ENCODE results near the gene TSPYL4. TPM values are rescaled to one million over a fixed set of nuclear protein-coding genes. Genes with fewer than 3 reads are reported as not detected.

TSPYL4 gene
- total RNA-seq, 1 donor: 16.4 TPM

DNA sequence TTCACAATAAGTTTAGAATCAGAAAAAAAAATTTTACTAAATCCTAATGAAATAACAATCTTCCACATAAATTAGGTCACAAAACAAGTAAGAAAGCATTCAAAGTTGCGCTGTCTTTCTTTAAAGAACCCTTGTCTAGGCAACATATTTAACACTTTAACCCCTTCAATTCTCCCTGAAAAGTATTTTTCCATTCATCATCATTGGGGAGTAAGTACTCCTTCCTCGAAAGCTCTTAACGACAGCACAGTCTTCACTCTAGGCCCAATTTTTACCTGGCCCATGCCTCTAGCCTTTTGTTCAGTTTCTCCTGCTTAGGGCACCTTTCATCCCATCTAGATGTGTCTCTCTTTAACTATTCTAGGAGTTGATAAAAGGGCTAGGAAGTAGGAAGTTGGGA is 23.2 kb upstream of the TSPYL4 start:
- DNase-seq (ENCODE audit: low read depth): no peak
- peak overlapping the region; percentile 96 for H3K4me3 ChIP-seq (ENCODE audit: low read depth, low read length)
- TF ChIP-seq, protein P1, sequence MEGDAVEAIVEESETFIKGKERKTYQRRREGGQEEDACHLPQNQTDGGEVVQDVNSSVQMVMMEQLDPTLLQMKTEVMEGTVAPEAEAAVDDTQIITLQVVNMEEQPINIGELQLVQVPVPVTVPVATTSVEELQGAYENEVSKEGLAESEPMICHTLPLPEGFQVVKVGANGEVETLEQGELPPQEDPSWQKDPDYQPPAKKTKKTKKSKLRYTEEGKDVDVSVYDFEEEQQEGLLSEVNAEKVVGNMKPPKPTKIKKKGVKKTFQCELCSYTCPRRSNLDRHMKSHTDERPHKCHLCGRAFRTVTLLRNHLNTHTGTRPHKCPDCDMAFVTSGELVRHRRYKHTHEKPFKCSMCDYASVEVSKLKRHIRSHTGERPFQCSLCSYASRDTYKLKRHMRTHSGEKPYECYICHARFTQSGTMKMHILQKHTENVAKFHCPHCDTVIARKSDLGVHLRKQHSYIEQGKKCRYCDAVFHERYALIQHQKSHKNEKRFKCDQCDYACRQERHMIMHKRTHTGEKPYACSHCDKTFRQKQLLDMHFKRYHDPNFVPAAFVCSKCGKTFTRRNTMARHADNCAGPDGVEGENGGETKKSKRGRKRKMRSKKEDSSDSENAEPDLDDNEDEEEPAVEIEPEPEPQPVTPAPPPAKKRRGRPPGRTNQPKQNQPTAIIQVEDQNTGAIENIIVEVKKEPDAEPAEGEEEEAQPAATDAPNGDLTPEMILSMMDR (IDR thresholded peaks at IDR 0.05; ENCODE audit: insufficient read depth, low read depth, low read length): no peak

DNA sequence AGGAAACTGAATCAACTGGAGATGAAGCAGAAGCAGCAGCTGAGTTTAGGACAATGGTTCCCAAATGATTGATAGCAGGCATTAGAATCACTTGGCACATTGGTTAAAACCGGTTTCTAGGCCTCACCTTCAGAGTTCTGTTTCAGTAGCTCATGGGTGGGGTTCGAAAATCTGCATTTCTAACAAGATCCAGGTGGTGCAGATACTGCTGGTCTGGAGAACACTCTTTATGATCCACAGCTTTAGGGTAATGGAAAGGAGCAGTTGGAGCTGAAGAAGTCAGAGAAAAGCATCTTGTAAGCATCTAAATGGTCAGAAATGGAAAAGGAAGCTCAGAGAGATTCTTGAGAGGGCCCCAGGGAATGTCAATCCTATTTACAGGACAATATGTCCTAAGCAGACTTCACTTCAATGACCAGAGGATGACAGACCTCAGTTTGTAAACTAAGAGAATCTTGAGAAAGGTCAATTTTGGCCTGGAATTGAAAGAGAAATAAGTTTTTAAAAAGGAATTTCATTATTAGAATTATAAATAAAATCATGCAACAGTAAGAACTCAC is 17.4 kb upstream of the TSPYL4 start:
- no peak for DNase-seq (ENCODE audit: low read depth)
- TF ChIP-seq, protein P1 (IDR thresholded peaks at IDR 0.05; ENCODE audit: insufficient read depth, low read depth, low read length): no peak

DNA sequence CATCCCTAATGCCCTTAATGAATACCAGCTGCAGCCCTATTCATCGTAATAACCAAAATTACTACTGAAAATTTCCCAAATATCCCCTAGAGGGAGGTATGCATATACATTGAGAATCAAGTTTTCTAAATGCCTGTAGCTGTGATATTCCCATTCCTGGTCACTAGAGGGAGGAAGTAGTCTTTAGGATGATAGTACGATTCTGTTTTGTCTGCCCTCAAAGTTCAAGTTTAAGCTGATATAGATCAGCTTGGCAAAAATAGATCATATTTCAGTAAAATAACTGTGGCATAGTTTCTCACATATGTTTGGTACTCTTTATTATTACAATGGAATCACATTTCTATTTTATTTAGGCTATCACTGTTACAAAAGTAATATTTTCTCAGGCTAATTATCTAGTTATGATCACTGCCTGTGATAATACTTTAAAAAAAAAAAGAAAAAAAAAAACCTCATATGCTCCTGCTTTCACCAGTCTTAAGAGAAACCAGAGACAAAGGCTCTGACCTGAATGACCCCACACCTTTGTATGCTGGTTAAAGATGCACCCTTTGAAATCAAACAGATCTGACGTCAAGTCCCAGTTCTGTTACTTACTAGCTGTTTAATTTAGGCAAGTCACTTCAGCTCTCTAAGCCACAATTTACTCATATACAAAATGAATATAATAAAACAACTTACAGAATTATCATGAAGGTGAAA is 14.9 kb upstream of the TSPYL4 start:
- TF ChIP-seq, protein P1 (IDR thresholded peaks at IDR 0.05; ENCODE audit: insufficient read depth, low read depth, low read length): peak; percentile 97
- H3K4me3 ChIP-seq (ENCODE audit: low read depth, low read length): no peak overlapping the region
- DNase-seq (ENCODE audit: low read depth): peak; percentile 84

More for the DNA sequence above, 17.4 kb upstream of the TSPYL4 start:
- H3K4me3 ChIP-seq (ENCODE audit: low read depth, low read length): no peak overlapping the region

DNA sequence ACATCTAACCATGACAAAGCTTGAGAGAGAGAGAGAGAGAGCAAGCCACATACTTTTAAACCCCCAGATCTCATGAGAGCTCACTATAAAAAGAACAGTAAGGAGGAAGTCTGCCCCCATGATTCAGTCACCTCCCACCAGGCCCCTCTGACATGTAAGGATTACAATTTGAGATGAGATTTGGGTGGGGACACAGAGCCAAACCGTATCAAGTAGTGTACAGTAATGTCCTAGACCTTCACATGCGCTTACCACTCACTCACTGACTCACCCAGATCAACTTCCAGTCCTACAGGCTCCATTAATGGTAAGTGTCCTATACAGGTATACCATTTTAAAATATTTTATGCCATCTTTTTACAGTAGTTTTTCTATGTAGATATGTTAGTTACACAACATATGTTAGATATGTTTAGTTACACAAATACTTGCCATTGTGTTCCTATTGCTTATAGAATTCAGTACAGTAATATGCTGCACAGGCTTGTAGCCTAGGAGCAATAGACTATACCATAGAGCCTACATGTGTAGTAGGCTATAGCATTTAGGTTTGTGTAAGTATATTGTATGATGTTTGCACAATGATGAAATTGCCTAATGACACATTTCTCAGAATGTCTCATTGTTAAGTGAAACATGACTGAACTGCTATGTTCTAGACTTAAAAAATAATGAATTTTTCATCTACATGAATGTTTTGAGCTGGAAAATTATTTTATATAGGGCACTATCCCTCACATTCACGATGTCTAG is 14.1 kb upstream of the TSPYL4 start:
- no peak for DNase-seq (ENCODE audit: low read depth)
- TF ChIP-seq, protein P1 (IDR thresholded peaks at IDR 0.05; ENCODE audit: insufficient read depth, low read depth, low read length): no peak
- no peak overlapping the region for H3K4me3 ChIP-seq (ENCODE audit: low read depth, low read length)

DNA sequence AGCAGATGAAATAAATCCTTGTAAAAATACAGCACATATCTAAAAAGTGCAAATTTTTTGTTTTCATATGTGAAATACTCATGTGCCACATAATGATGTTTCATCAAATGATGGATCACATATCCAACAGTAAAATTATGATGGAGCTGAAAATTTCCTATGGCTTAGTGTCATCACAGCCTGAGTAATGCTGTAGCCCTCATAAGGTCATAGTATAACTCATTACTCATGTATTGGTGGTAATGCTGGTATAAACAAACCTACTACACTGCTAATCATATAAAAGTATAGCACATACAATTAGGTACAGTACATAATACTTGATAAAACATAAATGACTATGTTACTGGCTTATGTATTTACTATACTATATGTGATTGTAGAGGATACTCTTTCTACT is 12.9 kb upstream of the TSPYL4 start:
- TF ChIP-seq, protein P1 (IDR thresholded peaks at IDR 0.05; ENCODE audit: insufficient read depth, low read depth, low read length): no peak
- no peak for DNase-seq (ENCODE audit: low read depth)
- H3K4me3 ChIP-seq (ENCODE audit: low read depth, low read length): no peak overlapping the region

DNA sequence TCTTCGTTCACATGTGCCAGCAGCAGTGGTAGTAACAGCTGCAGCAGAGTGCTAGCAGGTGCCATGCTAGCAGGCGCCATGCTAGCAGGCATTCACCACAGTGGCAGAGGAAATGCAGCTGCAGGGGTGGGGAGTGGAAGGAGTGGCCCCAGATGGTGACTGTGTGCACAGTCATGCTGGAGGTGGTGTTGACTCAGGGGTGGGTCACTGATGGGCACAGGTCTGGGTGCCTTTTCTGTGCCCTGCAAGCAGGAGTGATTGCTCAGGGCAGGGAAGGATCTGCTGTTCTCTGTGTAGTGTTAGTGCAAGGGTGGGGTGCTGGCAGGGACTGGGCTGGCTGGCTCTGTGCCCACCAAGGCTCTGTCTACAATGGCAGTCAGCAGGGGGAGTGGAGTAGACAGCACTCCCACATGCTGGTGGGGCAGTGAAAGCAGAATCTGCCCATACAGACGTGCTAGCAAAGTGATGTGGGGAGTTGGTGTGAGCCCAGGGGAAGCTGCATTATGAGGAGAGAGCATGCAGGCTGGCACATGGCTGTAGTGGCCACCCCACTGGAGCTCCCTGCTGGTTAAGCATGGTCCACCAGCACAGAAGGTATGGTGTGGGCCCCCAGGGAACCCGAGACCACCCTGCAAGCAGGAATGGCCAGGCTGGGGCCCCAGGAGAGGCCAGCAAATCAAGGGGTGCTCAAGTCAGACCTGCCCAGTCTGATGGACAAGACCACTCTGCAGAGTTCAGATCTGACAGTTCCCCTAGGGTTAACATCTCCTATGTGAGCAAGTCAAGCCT is 11.4 kb upstream of the TSPYL4 start:
- DNase-seq (ENCODE audit: low read depth): no peak
- no peak overlapping the region for H3K4me3 ChIP-seq (ENCODE audit: low read depth, low read length)
- TF ChIP-seq, protein P1 (IDR thresholded peaks at IDR 0.05; ENCODE audit: insufficient read depth, low read depth, low read length): no peak
